ENCODE data around the gene NCKIPSD.

Gene NCKIPSD

GRCh38 chr3:48681974-48682610 is 3.6 kb downstream of the NCKIPSD start:
- ChIA-PET POLR2A (no interaction called here), CTCF (interaction anchor here (0.6 to 0.7 kb wide), 2 partner anchors 13 to 48 kb away, joined by 3 read pairs; no protein-coding TSS in a partner anchor)
- no peak overlapping the region for H3K4me3 ChIP-seq (ENCODE audit: low read depth, low read length)
- no peak for TF ChIP-seq CTCF (IDR thresholded peaks at IDR 0.05; ENCODE audit: insufficient read depth, low read length, missing control alignments)
- no peak for DNase-seq (ENCODE audit: low read depth, low spot score)

GRCh38 chr3:48681541-48681880 is 4.2 kb downstream of the NCKIPSD start:
- no peak for TF ChIP-seq CTCF (IDR thresholded peaks at IDR 0.05; ENCODE audit: insufficient read depth, low read length, missing control alignments)
- CTCF ChIA-PET: interaction anchor here (0.7 to 0.9 kb wide), 3 partner anchors 17 to 244 kb away, joined by 3 to 4 read pairs (median 3); no protein-coding TSS in a partner anchor
- H3K4me3 ChIP-seq (ENCODE audit: low read depth, low read length): no peak overlapping the region
- DNase-seq (ENCODE audit: low read depth, low spot score): no peak
- POLR2A ChIA-PET: no interaction called here

GRCh38 chr3:48680811-48681540 is 4.7 kb downstream of the NCKIPSD start:
- POLR2A ChIA-PET: no interaction called here
- CTCF ChIA-PET: interaction anchor here (0.7 to 0.9 kb wide), 2 partner anchors 17 to 244 kb away, joined by 3 to 4 read pairs; no protein-coding TSS in a partner anchor

GRCh38 chr3:48679411-48680391 is 6.0 kb downstream of the NCKIPSD start:
- ChIA-PET CTCF (interaction anchor here (1.1 kb wide), 1 partner anchor 16 kb away, joined by 4 read pairs; no protein-coding TSS in a partner anchor), POLR2A (no interaction called here)
- TF ChIP-seq CTCF (IDR thresholded peaks at IDR 0.05; ENCODE audit: insufficient read depth, low read length, missing control alignments): no peak
- no peak for DNase-seq (ENCODE audit: low read depth, low spot score)
- H3K4me3 ChIP-seq (ENCODE audit: low read depth, low read length): no peak overlapping the region

More at GRCh38 chr3:48680811-48681540, 4.7 kb downstream of the NCKIPSD start:
- DNase-seq (ENCODE audit: low read depth, low spot score): no peak
- no peak overlapping the region for H3K4me3 ChIP-seq (ENCODE audit: low read depth, low read length)
- TF ChIP-seq CTCF (IDR thresholded peaks at IDR 0.05; ENCODE audit: insufficient read depth, low read length, missing control alignments): no peak

GRCh38 chr3:48678566-48679380 is 6.9 kb downstream of the NCKIPSD start:
- no peak for TF ChIP-seq CTCF (IDR thresholded peaks at IDR 0.05; ENCODE audit: insufficient read depth, low read length, missing control alignments)
- ChIA-PET CTCF (no interaction called here), POLR2A (no interaction called here)
- no peak for DNase-seq (ENCODE audit: low read depth, low spot score)
- no peak overlapping the region for H3K4me3 ChIP-seq (ENCODE audit: low read depth, low read length)
